Measurements from ENCODE around the gene XYLT2. TPM values are rescaled to one million over a fixed set of nuclear protein-coding genes. Genes with fewer than 3 reads are reported as not detected.

Gene XYLT2
- total RNA-seq, 2 experiments from 2014 or later: 21.1 to 21.8 TPM

GRCh38 chr17:50406578-50406977 lies 60.7 kb downstream of the XYLT2 start:
- CTCF ChIA-PET: interaction anchor here (3.0 kb wide), 1 partner anchor 9 kb away, joined by 21 read pairs; the partner anchor contains the start of gene LRRC59
- Mint-ChIP-seq H3K4me3 (no peak overlapping the region), H3K9me3 (no peaks in the 10 kb centered on the region), H3K36me3 (ENCODE audit: low read depth) (no peaks in the 10 kb centered on the region), H3K27me3 (ENCODE audit: low read depth) (no peaks in the 10 kb centered on the region), H3K4me1 (ENCODE audit: low read depth) (no peaks in the 10 kb centered on the region), H3K27ac (no peak overlapping the region)
- intact Hi-C loops (cut with micrococcal nuclease): no loop called here
- no peak for DNase-seq

- CTCF ChIA-PET: interaction anchor here (3.0 kb wide), 1 partner anchor 10 kb away, joined by 21 read pairs; the partner anchor contains the start of gene LRRC59
- no peaks in the 10 kb centered on the region for H3K36me3 Mint-ChIP-seq (ENCODE audit: low read depth)
- H3K4me1 Mint-ChIP-seq (ENCODE audit: low read depth): no peaks in the 10 kb centered on the region
- intact Hi-C loops (cut with micrococcal nuclease): no loop called here
- H3K9me3 Mint-ChIP-seq: no peaks in the 10 kb centered on the region
- H3K27ac Mint-ChIP-seq: no peak overlapping the region
- H3K27me3 Mint-ChIP-seq (ENCODE audit: low read depth): no peaks in the 10 kb centered on the region
- H3K4me3 Mint-ChIP-seq: no peak overlapping the region
- DNase-seq: no peak
Observed at GRCh38 chr17:50407921-50408320, 62.0 kb downstream of the XYLT2 start.

Other genes with a start within 250 kb of the XYLT2 start
- gene SAMD14, start 216.0 kb upstream of the XYLT2 start, total RNA-seq: 1 to 10 TPM; 1.1 to 1.3 TPM
- gene PPP1R9B, start 195.4 kb upstream of the XYLT2 start, total RNA-seq: 10 to 100 TPM; 67.7 TPM
- gene SGCA, start 180.1 kb upstream of the XYLT2 start, total RNA-seq: under 1 TPM in 1 of 2 experiments, not detected in 1; 0.14 TPM
- gene COL1A1, start 144.5 kb upstream of the XYLT2 start, total RNA-seq: 1 to 10 TPM in 1 of 2 experiments, under 1 TPM in 1; 0.95 to 1.7 TPM
- not detected for gene TMEM92, start 71.7 kb upstream of the XYLT2 start, total RNA-seq
- gene MRPL27, start 27.1 kb downstream of the XYLT2 start, total RNA-seq: 10 to 100 TPM; 55.1 to 58.2 TPM
- gene EME1, start 27.1 kb downstream of the XYLT2 start, total RNA-seq: 10 to 100 TPM; 68.9 to 69.8 TPM
- 10 to 100 TPM; 48.1 to 50.1 TPM for gene LRRC59, start 51.4 kb downstream of the XYLT2 start, total RNA-seq
- 10 to 100 TPM; 19.7 to 20.7 TPM for gene ACSF2, start 80.1 kb downstream of the XYLT2 start, total RNA-seq
- gene CHAD, start 122.8 kb downstream of the XYLT2 start, total RNA-seq: not detected
- gene RSAD1, start 132.7 kb downstream of the XYLT2 start, total RNA-seq: 10 to 100 TPM; 39.2 to 40.4 TPM
- gene MYCBPAP, start 162.3 kb downstream of the XYLT2 start, total RNA-seq: 1 to 10 TPM; 5.5 to 5.8 TPM
- gene EPN3, start 186.6 kb downstream of the XYLT2 start, total RNA-seq: not detected
- gene SPATA20, start 201.0 kb downstream of the XYLT2 start, total RNA-seq: 10 to 100 TPM; 15.8 to 16.1 TPM
- gene CACNA1G, start 214.6 kb downstream of the XYLT2 start, total RNA-seq: under 1 TPM; 0.22 to 0.24 TPM